ENCODE data around the gene GPBP1L1.

Gene GPBP1L1

GRCh38 chr1:45589861-45590260 lies 96.5 kb downstream of the GPBP1L1 start:
- no peak for DNase-seq (ENCODE audit: low read depth)

GRCh38 chr1:45586769-45587168 lies 99.6 kb downstream of the GPBP1L1 start:
- no peak for DNase-seq (ENCODE audit: low read depth)

GRCh38 chr1:45585496-45586075 lies 100.7 kb downstream of the GPBP1L1 start:
- DNase-seq (ENCODE audit: low read depth) = no peak

GRCh38 chr1:45585110-45585426 lies 101.3 kb downstream of the GPBP1L1 start:
- DNase-seq (ENCODE audit: low read depth) = no peak

- DNase-seq (ENCODE audit: low read depth) = peak; percentile 83
Measured at GRCh38 chr1:45584351-45585109, 101.8 kb downstream of the GPBP1L1 start.

- DNase-seq (ENCODE audit: low read depth) = peak; percentile 74
Measured at GRCh38 chr1:45583666-45584350, 102.5 kb downstream of the GPBP1L1 start, which contains the start of gene NASP. TSS of gene NASP (plus strand) at chr1:45584041. CDS start at chr1:45584147, 106 bp downstream.

GRCh38 chr1:45583264-45583665 lies 103.1 kb downstream of the GPBP1L1 start:
- peak; percentile 96 for DNase-seq (ENCODE audit: low read depth)
